HepG2 (cell line): ENCODE data around the gene EHBP1. TPM values are rescaled to one million over a fixed set of nuclear protein-coding genes. Genes with fewer than 3 reads are reported as not detected.

Experiments
- ATM ChIP-seq: fragments of 450-650 bp; IDR thresholded peaks from 2 replicates; pipeline ENCODE4 v1.7.1; 2017; ENCODE audit warnings: mild to moderate bottlenecking, borderline replicate concordance
- BCL6 ChIP-seq: IDR thresholded peaks from 2 replicates; pipeline ENCODE4 v1.6.1; 2016; ENCODE audit warnings: missing genetic modification reagents, missing compliant biosample characterization
- FOXJ3 ChIP-seq: sonication (generic); formaldehyde crosslinking; IDR thresholded peaks from 2 replicates; pipeline ENCODE4 v1.4.0; 2020; ENCODE audit warnings: missing genetic modification reagents, mild to moderate bottlenecking, borderline replicate concordance
- HOXA3 ChIP-seq: sonication (generic); formaldehyde crosslinking; IDR thresholded peaks from 2 replicates; pipeline ENCODE4 v1.5.0; 2020; ENCODE audit warnings: missing genetic modification reagents
- IKZF4 ChIP-seq: sonication (generic); formaldehyde crosslinking; IDR thresholded peaks from 2 replicates; pipeline ENCODE4 v1.5.1; 2020; ENCODE audit warnings: borderline replicate concordance, mild to moderate bottlenecking, low read depth, missing genetic modification reagents; ENCODE audit errors: not compliant biosample characterization
- IRF2 ChIP-seq: IDR thresholded peaks from 2 replicates; pipeline ENCODE4 v1.6.1; 2018; ENCODE audit warnings: missing genetic modification reagents, missing compliant biosample characterization
- KAT7 ChIP-seq: IDR thresholded peaks from 2 replicates; pipeline ENCODE4 v1.6.1; 2018; ENCODE audit warnings: borderline replicate concordance, missing compliant biosample characterization
- NPAS2 ChIP-seq: sonication (generic); formaldehyde crosslinking; IDR thresholded peaks from 2 replicates; pipeline ENCODE4 v1.8.0; 2022; ENCODE audit warnings: mild to moderate bottlenecking, missing genetic modification reagents, borderline replicate concordance
- NRL ChIP-seq: sonication (generic); formaldehyde crosslinking; IDR thresholded peaks from 2 replicates; pipeline ENCODE4 v1.5.0; 2020; ENCODE audit warnings: missing genetic modification reagents, mild to moderate bottlenecking, moderate library complexity, borderline replicate concordance
- POLR2AphosphoS5 ChIP-seq: IDR thresholded peaks from 2 replicates; pipeline ENCODE4 v1.6.1; 2012; ENCODE audit warnings: low read depth, low read length
- RARG ChIP-seq: sonication (generic); formaldehyde crosslinking; IDR thresholded peaks from 2 replicates; pipeline ENCODE4 v1.4.0; 2020; ENCODE audit warnings: low read depth, mild to moderate bottlenecking, missing genetic modification reagents
- RFX1 ChIP-seq: fragments of 450-650 bp; IDR thresholded peaks from 2 replicates; pipeline ENCODE4 v1.6.1; 2017
- RNF2 ChIP-seq: fragments of 450-650 bp; conservative IDR thresholded peaks from 2 replicates; pipeline ENCODE4 v1.6.1; 2016; ENCODE audit warnings: low read depth
- SIN3B ChIP-seq: fragments of 150-350 bp; IDR thresholded peaks from 2 replicates; pipeline ENCODE4 v1.6.1; 2014; ENCODE audit warnings: low read length
- SPEN ChIP-seq: sonication (generic); formaldehyde crosslinking; IDR thresholded peaks from 2 replicates; pipeline ENCODE4 v1.5.1; 2020; ENCODE audit warnings: low read depth, mild to moderate bottlenecking, missing genetic modification reagents
- THAP11 ChIP-seq: IDR thresholded peaks from 2 replicates; pipeline ENCODE4 v1.6.1; 2016; ENCODE audit warnings: missing biosample characterization, missing genetic modification reagents
- TRIM24 ChIP-seq: sonication (generic); formaldehyde crosslinking; IDR thresholded peaks from 2 replicates; pipeline ENCODE4 v1.8.0; 2022; ENCODE audit warnings: mild to moderate bottlenecking, missing genetic modification reagents
- ZKSCAN5 ChIP-seq: sonication (generic); formaldehyde crosslinking; IDR thresholded peaks from 2 replicates; pipeline ENCODE4 v1.5.1; 2020; ENCODE audit warnings: mild to moderate bottlenecking, missing genetic modification reagents
- ZMYM4 ChIP-seq: sonication (generic); formaldehyde crosslinking; IDR thresholded peaks from 2 replicates; pipeline ENCODE4 v1.8.1; 2023; ENCODE audit warnings: mild to moderate bottlenecking, missing genetic modification reagents
- ZNF224 ChIP-seq: sonication (generic); formaldehyde crosslinking; IDR thresholded peaks from 2 replicates; pipeline ENCODE4 v1.5.0; 2020; ENCODE audit warnings: mild to moderate bottlenecking, missing genetic modification reagents
- ZNF264 ChIP-seq: sonication (generic); formaldehyde crosslinking; IDR thresholded peaks from 2 replicates; pipeline ENCODE4 v1.4.0; 2020; ENCODE audit warnings: missing genetic modification reagents
- ZNF329 ChIP-seq: sonication (generic); formaldehyde crosslinking; IDR thresholded peaks from 2 replicates; pipeline ENCODE4 v1.9.0; 2021; ENCODE audit warnings: low read depth, mild to moderate bottlenecking, missing genetic modification reagents
- ZNF354B ChIP-seq: sonication (generic); formaldehyde crosslinking; IDR thresholded peaks from 2 replicates; pipeline ENCODE4 v1.8.0; 2022; ENCODE audit warnings: mild to moderate bottlenecking, missing genetic modification reagents
- ZNF44 ChIP-seq: sonication (generic); formaldehyde crosslinking; IDR thresholded peaks from 2 replicates; pipeline ENCODE4 v1.5.1; 2020; ENCODE audit warnings: mild to moderate bottlenecking, missing genetic modification reagents
- ZNF567 ChIP-seq: sonication (generic); formaldehyde crosslinking; IDR thresholded peaks from 2 replicates; pipeline ENCODE4 v1.8.1; 2023; ENCODE audit warnings: mild to moderate bottlenecking, missing genetic modification reagents, borderline replicate concordance
- ZNF746 ChIP-seq: sonication (generic); formaldehyde crosslinking; IDR thresholded peaks from 2 replicates; pipeline ENCODE4 v1.8.0; 2022; ENCODE audit warnings: mild to moderate bottlenecking, missing genetic modification reagents
- ZNF780A ChIP-seq: sonication (generic); formaldehyde crosslinking; IDR thresholded peaks from 2 replicates; pipeline ENCODE4 v1.8.0; 2022; ENCODE audit warnings: mild to moderate bottlenecking, missing genetic modification reagents, moderate library complexity
- ZNF792 ChIP-seq: IDR thresholded peaks from 2 replicates; pipeline ENCODE4 v1.6.1; 2016
- ZSCAN31 ChIP-seq: sonication (generic); formaldehyde crosslinking; IDR thresholded peaks from 2 replicates; pipeline ENCODE4 v1.5.0; 2020; ENCODE audit warnings: low read depth, mild to moderate bottlenecking, missing genetic modification reagents
- ZSCAN9 ChIP-seq: IDR thresholded peaks from 2 replicates; pipeline ENCODE4 v1.6.1; 2016; ENCODE audit warnings: borderline replicate concordance
- polyA plus RNA-seq, 8 experiments: library from polyadenylated mRNA; depleted of rRNA in 3 of 8; stranded (reverse) in 7 of 8; unstranded in 1 of 8; fragments of >200 nt; fragmentation: Illumina TruSeq in 4 of 8; extraction: Trizol in 4 of 8; gene quantifications; 2 replicates each; pipeline versions ENCODE4 v1.2.1 to v1.2.3, GENCODE V29; 2011 to 2016; ENCODE audit warnings: low read depth in 4 of 8, missing spikeins in 1 of 8, mixed read lengths in 1 of 8; ENCODE audit not compliant: insufficient read depth in 1 of 8
- total RNA-seq, 5 experiments: library from RNA; depleted of rRNA; stranded (reverse); fragments of >200 nt; fragmentation: Illumina TruSeq; extraction: Trizol; gene quantifications; 2 replicates each; pipeline ENCODE4 v1.2.3, GENCODE V29; 2016; ENCODE audit warnings: low read depth in 1 of 5
- TF ChIP-seq, protein P1 (sequence below): sonication (generic); formaldehyde crosslinking; IDR thresholded peaks from 2 replicates; pipeline ENCODE4 v1.8.0; 2022; ENCODE audit warnings: mild to moderate bottlenecking, missing genetic modification reagents
- TF ChIP-seq, protein P2 (sequence below): sonication (generic); formaldehyde crosslinking; IDR thresholded peaks from 2 replicates; pipeline ENCODE4 v1.4.0; 2020; ENCODE audit warnings: missing genetic modification reagents; ENCODE audit errors: not compliant biosample characterization

Gene EHBP1
- total and polyA plus RNA-seq, 2 of the 13 experiments (the other 11 are each of a cell fraction or from before 2014, with no cell fraction given): 93.5 to 146 TPM

DNA sequence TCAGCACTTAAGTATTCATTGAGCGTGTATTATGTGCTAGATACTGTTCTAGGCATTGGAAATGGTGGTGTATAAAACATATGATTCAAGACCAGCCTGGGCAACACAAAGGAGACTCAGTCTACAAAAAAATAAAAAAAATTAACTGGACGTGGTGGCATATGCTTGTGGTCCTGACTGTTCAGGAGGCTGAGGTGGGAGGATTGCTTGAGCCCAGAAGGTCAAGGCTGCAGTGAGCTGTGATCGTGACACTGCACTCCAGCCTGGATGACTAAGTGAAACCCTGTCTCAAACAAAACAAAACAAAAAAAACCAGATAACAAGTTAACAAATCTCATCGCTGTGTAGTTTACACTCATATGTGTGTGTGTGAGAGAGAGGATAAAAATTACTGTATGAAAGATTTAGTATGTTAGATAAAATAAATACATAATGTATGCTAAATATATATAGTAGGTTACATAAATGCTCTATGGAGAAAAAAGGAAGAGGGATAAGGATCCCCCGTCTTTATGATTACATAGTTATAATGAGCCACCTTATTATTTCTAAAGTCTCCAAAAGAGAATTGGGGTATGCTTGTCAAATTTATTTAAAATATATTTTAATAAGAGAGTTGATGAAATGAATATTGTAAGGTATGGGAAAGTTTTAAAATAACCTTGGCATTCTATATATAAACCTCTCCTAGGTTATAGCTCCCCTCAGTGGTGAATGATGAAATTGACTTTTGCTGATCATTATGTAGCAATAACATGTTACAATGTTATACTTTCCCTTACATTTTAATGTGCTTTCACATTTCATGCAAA is 69.2 kb downstream of the EHBP1 start (continued):
- TF ChIP-seq NRL (CRISPR knock-in tag): no peak
- TF ChIP-seq, protein P1, sequence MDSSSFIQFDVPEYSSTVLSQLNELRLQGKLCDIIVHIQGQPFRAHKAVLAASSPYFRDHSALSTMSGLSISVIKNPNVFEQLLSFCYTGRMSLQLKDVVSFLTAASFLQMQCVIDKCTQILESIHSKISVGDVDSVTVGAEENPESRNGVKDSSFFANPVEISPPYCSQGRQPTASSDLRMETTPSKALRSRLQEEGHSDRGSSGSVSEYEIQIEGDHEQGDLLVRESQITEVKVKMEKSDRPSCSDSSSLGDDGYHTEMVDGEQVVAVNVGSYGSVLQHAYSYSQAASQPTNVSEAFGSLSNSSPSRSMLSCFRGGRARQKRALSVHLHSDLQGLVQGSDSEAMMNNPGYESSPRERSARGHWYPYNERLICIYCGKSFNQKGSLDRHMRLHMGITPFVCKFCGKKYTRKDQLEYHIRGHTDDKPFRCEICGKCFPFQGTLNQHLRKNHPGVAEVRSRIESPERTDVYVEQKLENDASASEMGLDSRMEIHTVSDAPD (CRISPR knock-in tag): no peak
- TF ChIP-seq ZNF44 (CRISPR knock-in tag): no peak
- TF ChIP-seq RFX1: no peak
- no peak for TF ChIP-seq NPAS2 (CRISPR knock-in tag)
- no peak for TF ChIP-seq ZNF354B (CRISPR knock-in tag)
- TF ChIP-seq RARG (CRISPR knock-in tag): no peak
- no peak for TF ChIP-seq ZNF746 (CRISPR knock-in tag)
- peak; percentile 76; the same call in 1 of the 2 replicates for TF ChIP-seq ZSCAN9 (CRISPR knock-in tag)
- TF ChIP-seq, protein P2, sequence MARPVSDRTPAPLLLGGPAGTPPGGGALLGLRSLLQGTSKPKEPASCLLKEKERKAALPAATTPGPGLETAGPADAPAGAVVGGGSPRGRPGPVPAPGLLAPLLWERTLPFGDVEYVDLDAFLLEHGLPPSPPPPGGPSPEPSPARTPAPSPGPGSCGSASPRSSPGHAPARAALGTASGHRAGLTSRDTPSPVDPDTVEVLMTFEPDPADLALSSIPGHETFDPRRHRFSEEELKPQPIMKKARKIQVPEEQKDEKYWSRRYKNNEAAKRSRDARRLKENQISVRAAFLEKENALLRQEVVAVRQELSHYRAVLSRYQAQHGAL (CRISPR knock-in tag): no peak
- TF ChIP-seq FOXJ3 (CRISPR knock-in tag): peak; percentile 3; the same call in 1 of the 2 replicates
- no peak for TF ChIP-seq RNF2
- no peak for TF ChIP-seq ZNF224 (CRISPR knock-in tag)
- TF ChIP-seq ZNF567: no peak
- TF ChIP-seq ZNF792 (CRISPR knock-in tag): peak; percentile 56; the same call in 1 of the 2 replicates
- TF ChIP-seq ZNF264 (CRISPR knock-in tag): no peak
- TF ChIP-seq TRIM24 (CRISPR knock-in tag): no peak
- no peak for TF ChIP-seq BCL6
- TF ChIP-seq HOXA3 (CRISPR knock-in tag): peak; percentile 23; the same call in 1 of the 2 replicates
- TF ChIP-seq IRF2: 0 out of 2 replicates have a peak, but pooled peaks have one; percentile 63
- no peak for TF ChIP-seq THAP11 (CRISPR knock-in tag)
- no peak for TF ChIP-seq SIN3B
- no peak for TF ChIP-seq IKZF4 (CRISPR knock-in tag)
- TF ChIP-seq ZNF780A (CRISPR knock-in tag): no peak
- no peak for TF ChIP-seq ATM
- peak; percentile 89 for TF ChIP-seq ZMYM4 (CRISPR knock-in tag)
- TF ChIP-seq ZSCAN31 (CRISPR knock-in tag): no peak
- TF ChIP-seq ZNF329 (CRISPR knock-in tag): no peak
- peak; percentile 72; the same call in 1 of the 2 replicates for TF ChIP-seq KAT7 (CRISPR knock-in tag)
- no peak for TF ChIP-seq POLR2AphosphoS5
- no peak for TF ChIP-seq SPEN
- no peak for TF ChIP-seq ZKSCAN5 (CRISPR knock-in tag)
